ENCODE data around the gene TTC31. TPM values are rescaled to one million over a fixed set of nuclear protein-coding genes. Genes with fewer than 3 reads are reported as not detected.

The TTC31 gene
- total RNA-seq, 1 experiment from 2014 or later = 38.3 TPM

- TF ChIP-seq PREB (CRISPR knock-in tag; IDR thresholded peaks at IDR 0.05; ENCODE audit: borderline replicate concordance) = no peak
Observed at GRCh38 chr2:74532222-74532621, 49.3 kb downstream of the TTC31 start (continued).

GRCh38 chr2:74533464-74533863 lies 50.6 kb downstream of the TTC31 start:
- Mint-ChIP-seq H3K9me3 (no peaks in the 10 kb centered on the region), H3K4me1 (peaks cover 14% of the 10 kb centered on the region), H3K27me3 (ENCODE audit: low read depth) (0 out of 2 replicates have a peak, but pooled peaks cover 3% of the 10 kb centered on the region), H3K36me3 (peaks cover 16% of the 10 kb centered on the region), H3K27ac (no peak overlapping the region), H3K4me3 (no peak overlapping the region)
- ATAC-seq (no peak), DNase-seq (ENCODE audit: low spot score) (no peak)
- POLR2A ChIA-PET = no interaction called here
- CTCF ChIA-PET = interaction anchor here (1.1 kb wide), 1 partner anchor 50 kb away, joined by 3 read pairs; the partner anchor contains the start of gene TTC31
- TF ChIP-seq ZNF671 (CRISPR knock-in tag; IDR thresholded peaks at IDR 0.05) = no peak

- ATAC-seq (no peak), DNase-seq (ENCODE audit: low spot score) (no peak)
- no peak overlapping the region for H3K4me3 Mint-ChIP-seq
- H3K27me3 Mint-ChIP-seq (ENCODE audit: low read depth) = 0 out of 2 replicates have a peak, but pooled peaks cover 3% of the 10 kb centered on the region
- ChIA-PET POLR2A (no interaction called here), CTCF (no interaction called here)
- peaks cover 11% of the 10 kb centered on the region for H3K4me1 Mint-ChIP-seq
- peaks cover 16% of the 10 kb centered on the region for H3K36me3 Mint-ChIP-seq
- H3K27ac Mint-ChIP-seq = no peak overlapping the region
- TF ChIP-seq FOXK1 (CRISPR knock-in tag; IDR thresholded peaks at IDR 0.05) (no peak), CTCF (IDR thresholded peaks at IDR 0.05) (no peak), ZNF138 (CRISPR knock-in tag; conservative IDR thresholded peaks at IDR 0.05) (no peak), RELA (CRISPR knock-in tag; IDR thresholded peaks at IDR 0.05; ENCODE audit: borderline replicate concordance) (no peak), GABPB1 (CRISPR knock-in tag; IDR thresholded peaks at IDR 0.05) (no peak), KAT7 (CRISPR knock-in tag; IDR thresholded peaks at IDR 0.05; ENCODE audit: borderline replicate concordance) (no peak), HMGA2 (CRISPR knock-in tag; IDR thresholded peaks at IDR 0.05) (no peak), ARID4B (CRISPR knock-in tag; IDR thresholded peaks at IDR 0.05; ENCODE audit: borderline replicate concordance) (no peak), MYBL2 (CRISPR knock-in tag; IDR thresholded peaks at IDR 0.05) (no peak), USF2 (CRISPR knock-in tag; IDR thresholded peaks at IDR 0.05) (no peak), ZNF219 (CRISPR knock-in tag; IDR thresholded peaks at IDR 0.05; ENCODE audit: borderline replicate concordance) (no peak), CREM (CRISPR knock-in tag; IDR thresholded peaks at IDR 0.05) (no peak), PRRX2 (CRISPR knock-in tag; IDR thresholded peaks at IDR 0.05) (no peak), TEAD4 (CRISPR knock-in tag; IDR thresholded peaks at IDR 0.05) (no peak)
- no peaks in the 10 kb centered on the region for H3K9me3 Mint-ChIP-seq
Observed at GRCh38 chr2:74534411-74534810, 51.5 kb downstream of the TTC31 start.
